ENCODE measurements around the gene C1R.

DNA sequence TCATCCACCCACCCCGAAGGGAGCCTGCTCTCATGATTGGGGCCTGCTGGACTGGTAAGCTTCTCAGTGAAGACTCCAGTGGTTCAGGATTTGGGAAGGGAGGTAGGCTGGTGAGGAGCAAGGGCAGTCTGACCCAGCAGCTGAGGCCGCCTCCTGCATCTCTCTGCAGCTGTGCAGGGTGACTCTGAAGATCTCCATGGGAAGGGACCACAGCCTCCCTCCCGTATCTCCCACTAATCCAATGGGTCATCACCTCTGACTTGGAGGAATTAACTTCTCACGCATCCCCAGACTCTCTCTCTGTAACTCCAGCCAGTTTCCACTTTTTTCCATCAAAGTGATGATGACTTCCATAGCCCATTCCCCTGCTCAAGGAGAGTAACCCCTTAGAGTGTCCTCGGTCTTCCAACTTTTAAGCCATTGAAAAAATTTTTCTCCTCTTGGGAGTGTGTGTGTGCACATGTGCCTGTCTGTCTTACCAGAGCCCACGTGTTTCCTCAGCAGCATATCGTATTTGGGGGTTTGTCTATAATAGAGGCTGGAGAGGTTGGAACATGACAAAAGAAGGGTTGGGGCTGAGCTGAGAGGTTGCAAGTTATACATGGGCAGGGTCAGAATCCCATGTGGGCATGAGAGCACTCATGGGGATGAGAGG, 49.2 kb upstream of the C1R start:
- TF ChIP-seq, protein P1, sequence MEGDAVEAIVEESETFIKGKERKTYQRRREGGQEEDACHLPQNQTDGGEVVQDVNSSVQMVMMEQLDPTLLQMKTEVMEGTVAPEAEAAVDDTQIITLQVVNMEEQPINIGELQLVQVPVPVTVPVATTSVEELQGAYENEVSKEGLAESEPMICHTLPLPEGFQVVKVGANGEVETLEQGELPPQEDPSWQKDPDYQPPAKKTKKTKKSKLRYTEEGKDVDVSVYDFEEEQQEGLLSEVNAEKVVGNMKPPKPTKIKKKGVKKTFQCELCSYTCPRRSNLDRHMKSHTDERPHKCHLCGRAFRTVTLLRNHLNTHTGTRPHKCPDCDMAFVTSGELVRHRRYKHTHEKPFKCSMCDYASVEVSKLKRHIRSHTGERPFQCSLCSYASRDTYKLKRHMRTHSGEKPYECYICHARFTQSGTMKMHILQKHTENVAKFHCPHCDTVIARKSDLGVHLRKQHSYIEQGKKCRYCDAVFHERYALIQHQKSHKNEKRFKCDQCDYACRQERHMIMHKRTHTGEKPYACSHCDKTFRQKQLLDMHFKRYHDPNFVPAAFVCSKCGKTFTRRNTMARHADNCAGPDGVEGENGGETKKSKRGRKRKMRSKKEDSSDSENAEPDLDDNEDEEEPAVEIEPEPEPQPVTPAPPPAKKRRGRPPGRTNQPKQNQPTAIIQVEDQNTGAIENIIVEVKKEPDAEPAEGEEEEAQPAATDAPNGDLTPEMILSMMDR (IDR thresholded peaks at IDR 0.05; ENCODE audit: low read depth, low read length) = no peak
- no peak for TF ChIP-seq EZH2phosphoT487 (IDR thresholded peaks at IDR 0.05; ENCODE audit: low read depth)
